ENCODE results near the gene CCDC141.

Gene CCDC141

DNA sequence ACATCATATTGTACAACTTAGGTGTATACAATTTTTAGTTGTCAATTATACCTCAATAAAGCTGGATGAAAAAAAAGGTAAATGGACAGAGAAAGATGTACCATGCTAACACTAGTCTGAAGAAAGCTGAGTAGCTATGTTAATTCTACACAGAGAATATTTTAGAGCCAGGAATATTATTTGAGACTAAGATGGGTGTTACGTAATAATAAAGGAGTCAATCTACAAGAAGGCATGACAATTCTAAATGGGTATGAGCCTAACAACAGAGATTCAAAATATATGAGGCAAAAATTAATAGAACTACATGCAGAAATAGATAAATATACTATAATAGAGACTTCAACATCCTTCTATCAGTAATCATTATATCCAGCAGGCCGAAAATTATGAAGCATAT lies 69.1 kb downstream of the CCDC141 start:
- DNase-seq (ENCODE audit: low read depth in 2 of 2): no peak

DNA sequence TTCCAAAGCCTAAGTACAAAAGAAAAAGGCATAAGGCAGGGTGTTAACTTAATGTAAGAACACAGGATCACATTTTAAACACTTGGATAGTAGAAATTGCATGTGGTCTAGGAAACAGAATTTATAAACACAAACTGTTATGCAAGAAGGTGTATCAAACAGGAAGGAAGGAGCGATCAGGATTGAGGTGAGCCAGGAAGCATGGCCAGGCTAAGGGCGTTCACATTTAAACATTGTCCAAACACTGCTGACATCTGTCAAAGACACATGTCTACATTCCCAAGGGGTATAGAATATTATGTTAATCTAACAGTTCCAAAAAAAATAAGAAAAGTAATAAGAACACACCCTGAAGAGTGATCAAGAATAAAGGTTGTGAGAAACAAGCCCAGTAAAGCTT lies 71.3 kb downstream of the CCDC141 start:
- no peak for DNase-seq (ENCODE audit: low read depth in 2 of 2)

DNA sequence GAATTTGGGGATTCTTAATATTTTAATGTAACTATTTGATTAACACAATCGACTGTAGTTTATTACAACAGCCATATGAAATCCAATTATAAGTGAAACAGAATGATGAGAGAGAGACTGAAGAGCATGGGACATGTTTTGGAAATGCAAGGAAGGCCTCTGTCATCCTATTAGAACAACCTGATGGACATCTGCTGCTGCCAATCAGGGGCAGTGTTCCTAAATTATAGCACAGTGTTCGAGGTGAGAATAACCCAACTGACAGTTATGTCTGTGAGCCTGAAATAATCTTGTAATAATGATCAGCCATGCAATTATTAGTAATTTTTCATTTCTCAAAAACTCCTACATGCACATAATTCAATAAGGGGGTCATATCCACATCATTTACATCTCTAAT lies 73.6 kb downstream of the CCDC141 start:
- no peak for DNase-seq (ENCODE audit: low read depth in 2 of 2)

DNA sequence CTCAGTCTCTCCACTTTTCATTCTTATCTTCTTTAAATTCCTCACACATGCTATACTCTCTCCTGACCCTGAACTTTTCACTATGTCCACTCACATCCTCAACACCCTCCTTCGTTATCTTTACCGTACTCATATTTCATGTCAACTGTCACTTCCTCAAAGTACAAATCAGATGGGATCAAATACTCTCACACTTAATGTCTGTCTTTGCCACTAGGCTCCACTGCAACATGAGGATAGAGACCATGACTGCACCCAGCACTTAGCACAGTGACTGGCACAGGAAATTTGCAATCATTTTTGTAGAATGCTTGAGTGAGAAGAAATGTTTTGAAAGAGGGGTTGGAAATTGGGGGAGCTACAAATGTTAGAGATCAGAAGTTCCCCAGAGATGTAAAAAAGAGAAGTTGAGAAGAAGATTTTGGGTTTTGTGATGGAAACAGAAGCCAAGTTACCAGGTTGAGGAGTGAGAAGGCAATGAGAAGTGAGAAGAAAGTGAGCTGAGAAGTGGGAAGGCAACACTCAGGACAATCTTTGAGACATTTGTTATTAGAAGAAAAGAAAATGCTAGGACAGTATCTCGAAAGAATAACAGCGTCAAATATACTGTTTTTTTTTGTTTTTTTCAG lies 87.0 kb downstream of the CCDC141 start:
- no peak for DNase-seq (ENCODE audit: low read depth in 2 of 2)

DNA sequence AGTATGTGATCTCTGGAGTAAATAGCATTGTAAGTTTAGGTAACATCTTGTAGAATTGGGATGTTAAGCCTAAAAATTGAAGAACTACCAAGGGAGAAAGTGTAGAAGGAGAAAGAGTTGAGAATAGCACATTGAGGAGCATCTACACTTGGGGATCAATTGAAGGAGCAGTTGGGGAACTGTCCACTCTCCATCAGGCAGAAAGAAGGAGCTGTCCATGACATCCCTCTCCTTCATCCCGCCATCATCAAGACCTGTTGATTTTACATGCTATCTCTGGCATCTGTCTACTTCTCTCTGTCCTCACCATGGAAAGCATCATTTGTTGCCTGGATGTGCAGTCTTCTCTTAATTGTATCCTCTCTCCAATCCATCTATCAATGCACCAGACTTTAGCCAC lies 87.8 kb downstream of the CCDC141 start:
- no peak for DNase-seq (ENCODE audit: low read depth in 2 of 2)

DNA sequence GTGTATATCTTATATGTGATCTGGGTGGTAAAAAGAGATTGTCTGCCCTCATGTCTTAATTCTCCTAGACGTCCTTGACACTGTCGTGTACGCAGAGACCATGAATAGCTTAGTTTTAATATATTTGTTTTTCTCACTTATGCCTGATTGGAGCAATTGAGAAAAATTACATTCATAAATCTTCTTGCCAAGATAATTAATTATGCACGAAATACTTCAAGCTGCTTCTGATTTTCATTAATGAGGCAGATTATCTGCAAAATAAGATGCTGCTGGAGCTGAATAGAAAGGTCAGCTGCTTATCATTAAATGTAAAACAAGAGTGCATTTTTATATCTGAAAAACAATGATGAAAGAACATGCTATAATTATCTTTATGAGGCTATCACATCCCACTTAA lies 95.9 kb downstream of the CCDC141 start:
- no peak for DNase-seq (ENCODE audit: low read depth in 2 of 2)

DNA sequence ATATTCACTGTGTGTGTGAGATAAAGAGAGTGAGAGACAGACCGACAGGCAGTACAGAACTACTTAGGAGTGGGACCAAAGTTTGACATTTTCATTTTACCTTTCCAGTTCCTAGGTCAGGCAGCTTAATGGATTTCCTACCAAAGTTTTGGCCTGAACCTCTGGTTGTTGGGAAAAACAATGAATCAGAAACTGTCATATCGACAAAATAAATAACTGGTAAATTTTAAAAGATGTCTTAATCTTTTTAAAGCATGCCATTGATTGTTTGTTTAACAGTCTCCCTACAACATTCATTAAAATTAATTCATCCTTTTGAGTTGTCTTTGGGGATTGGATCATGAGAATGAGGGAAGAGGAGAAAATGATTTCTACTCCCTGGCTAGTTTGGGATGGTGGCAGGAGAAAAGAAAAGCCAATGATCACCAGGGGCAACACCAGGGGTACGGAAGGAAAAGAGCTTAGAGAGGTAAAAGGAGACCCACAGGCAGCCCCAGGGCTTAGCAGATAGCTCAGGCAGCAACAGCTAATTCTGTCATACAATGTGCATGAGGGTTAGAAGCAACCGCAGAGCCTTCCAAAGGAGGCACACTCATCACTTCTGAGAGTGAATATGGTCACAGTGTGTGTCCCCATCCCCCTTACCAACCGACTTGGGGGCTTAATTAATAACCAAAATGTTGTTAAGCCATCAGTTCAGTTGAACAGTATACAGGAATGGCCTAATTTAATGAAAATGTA lies 98.5 kb downstream of the CCDC141 start:
- no peak for DNase-seq (ENCODE audit: low read depth in 2 of 2)

DNA sequence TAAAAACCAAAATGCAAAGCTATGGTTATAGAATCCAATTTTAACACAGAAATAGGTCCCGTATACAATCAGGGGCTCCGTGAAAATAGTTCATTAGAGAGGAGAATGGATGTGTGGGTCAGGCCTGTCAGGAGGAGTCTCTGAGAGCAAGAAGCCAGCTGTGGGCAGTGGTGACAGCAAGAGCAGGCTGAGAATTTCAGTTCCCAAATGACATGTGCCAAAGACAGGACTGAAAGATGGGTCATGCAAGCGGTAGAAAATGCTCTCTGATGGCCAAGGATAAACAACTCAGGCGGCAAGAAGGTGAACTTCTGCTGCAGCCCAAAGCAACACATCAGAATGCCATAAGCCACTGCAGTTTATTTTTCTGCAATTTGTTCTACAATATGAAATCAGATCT lies 100.4 kb downstream of the CCDC141 start:
- DNase-seq (ENCODE audit: low read depth in 2 of 2): no peak

DNA sequence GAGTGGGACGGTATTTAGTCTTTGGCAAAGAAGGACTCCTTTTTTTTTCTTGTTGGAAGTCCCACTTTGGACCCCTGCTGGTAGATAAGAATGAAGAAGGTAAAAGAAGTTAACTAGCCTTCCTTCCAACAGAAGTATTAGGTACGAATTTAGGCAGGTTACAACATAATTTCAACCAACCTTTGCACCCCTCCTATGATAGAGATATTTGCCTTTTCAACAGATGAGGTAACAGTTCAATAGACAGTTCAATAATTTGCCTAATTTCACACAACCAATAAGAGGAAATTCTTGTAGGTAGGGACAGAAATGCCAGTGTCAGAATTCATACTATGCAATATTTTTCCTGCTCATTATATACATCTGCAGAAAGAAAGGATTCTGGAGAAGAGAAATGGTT lies 100.8 kb downstream of the CCDC141 start:
- DNase-seq (ENCODE audit: low read depth in 2 of 2): no peak

DNA sequence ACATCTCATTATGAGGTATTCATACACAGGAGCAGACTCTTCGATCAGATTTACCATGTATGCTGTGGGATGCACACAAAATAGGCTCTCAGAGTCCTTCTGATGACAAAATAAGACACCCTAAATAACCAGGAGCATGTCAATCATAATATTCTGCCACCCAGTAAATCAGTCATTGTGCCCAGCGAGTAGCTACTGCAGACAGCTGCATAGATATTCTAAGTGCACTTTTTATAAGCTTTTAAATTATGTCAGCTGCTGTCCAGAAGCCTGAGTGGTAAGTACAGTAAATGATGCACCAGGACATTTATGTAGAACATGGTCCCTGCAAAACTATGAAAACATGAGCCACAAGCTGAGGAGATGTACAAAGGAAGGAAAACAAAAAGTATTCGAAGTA lies 102.9 kb downstream of the CCDC141 start:
- no peak for DNase-seq (ENCODE audit: low read depth in 2 of 2)

DNA sequence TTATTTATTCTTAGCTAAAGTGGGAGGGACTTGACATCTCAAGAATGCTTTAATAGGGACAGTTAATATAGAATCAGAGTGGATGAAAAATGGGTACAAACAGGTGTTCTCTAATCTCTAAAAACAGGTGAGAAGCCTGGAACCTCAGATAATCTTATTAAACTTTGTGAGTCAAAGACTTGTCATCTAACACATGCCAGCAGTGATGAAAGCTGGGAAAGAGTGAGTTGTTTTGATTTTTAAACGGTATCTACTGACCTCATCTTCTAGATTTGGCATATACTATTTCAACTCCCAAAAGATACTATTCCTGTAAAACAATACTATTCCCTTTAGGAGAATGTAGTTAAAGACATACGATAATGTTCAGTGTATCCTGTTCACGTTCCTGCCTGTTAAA lies 103.4 kb downstream of the CCDC141 start:
- no peak for DNase-seq (ENCODE audit: low read depth in 2 of 2)

DNA sequence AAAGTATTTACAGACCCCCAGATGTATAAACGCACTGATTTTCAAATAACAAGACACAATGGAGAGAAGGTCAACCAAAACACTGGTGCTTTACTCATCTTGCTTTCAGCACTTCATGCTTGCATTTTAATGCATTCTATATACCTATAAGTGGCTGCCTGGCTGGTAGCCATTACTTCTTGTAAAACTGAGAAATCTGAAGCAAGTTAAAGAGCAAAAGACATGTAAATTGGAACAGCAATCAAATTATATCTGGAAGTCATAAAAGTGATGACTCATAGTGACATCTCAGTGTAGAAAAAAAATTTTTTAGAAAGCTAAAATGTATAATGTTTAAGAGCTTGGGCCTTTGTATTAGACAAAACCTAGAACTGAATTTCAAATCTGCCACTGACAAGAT lies 106.2 kb downstream of the CCDC141 start:
- no peak for DNase-seq (ENCODE audit: low read depth in 2 of 2)

DNA sequence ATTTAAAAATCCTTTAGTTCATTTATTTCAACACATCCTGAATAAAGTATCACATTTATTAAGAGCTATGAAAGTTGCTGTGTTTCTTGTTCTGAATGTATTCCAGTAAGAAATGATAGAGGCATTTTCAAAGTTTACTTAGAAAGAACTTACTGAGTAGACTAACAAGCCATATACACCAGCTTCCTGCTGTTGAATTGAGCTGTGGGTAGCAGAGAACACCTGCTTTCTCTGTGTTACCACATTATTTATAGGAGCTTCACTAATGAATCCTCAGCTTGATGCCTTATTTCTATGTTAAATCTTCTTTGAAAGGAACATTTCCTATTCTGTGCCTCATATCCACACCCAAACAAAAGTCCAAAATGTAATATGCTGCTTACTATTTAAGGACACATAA lies 115.4 kb downstream of the CCDC141 start:
- DNase-seq (ENCODE audit: low read depth in 2 of 2): no peak

DNA sequence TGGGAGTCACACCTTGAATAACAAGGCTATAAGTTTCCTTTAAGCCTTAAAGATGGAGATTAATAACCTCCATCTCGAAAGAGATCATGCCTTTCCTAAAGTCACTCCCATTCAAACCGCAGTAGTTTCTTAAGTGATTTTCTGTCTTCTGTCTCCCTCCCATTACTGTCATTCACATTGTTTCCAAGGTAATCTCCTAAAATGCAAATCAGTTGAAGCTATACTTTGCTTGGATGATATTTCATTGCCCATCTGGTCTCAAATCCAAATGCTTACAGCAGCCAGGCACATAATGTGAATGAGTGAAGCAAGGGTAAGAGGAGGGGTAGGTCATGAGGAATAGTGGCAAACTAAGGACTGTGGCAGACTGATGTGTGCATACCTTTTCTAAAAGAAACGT lies 116.4 kb downstream of the CCDC141 start:
- DNase-seq (ENCODE audit: low read depth in 2 of 2): no peak

DNA sequence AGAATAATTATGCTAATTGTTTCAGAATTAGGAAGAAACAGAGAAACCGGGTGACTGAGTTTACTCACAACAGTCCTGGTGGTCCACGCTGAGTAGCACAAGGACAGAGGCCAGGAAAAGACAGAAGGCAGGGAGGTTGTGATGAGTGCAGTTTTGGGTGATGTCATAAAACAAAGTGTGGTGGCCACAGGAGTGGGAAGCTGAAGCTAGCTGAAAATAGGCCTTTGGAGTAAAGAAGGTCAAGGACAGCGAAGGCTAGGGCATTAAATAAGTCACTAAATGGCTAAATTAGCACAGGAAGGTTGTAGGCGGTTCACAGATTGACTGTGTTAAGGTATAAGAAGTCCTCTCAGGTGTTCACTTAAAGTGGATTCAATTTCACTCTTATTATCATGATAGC lies 121.9 kb downstream of the CCDC141 start:
- DNase-seq (ENCODE audit: low read depth in 2 of 2): no peak

DNA sequence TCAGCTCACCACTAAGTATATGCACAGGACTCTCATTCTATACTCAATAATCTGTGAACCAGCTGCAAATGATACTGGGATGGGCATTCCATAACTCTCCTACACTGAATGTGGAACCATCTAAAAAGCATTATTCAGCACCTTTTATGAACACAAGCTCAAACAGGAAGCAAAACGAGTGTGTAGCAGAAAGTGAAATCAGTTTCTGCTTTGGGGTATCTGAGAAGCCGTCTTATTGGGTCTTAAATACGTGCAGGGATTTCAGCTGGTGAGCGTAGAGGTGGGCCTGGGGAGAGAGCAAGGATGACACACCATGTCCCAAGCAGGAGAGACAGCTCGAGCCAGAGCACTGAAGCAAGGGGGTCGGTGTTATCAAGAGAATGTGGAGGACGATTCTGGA lies 122.8 kb downstream of the CCDC141 start:
- DNase-seq (ENCODE audit: low read depth in 2 of 2): no peak

DNA sequence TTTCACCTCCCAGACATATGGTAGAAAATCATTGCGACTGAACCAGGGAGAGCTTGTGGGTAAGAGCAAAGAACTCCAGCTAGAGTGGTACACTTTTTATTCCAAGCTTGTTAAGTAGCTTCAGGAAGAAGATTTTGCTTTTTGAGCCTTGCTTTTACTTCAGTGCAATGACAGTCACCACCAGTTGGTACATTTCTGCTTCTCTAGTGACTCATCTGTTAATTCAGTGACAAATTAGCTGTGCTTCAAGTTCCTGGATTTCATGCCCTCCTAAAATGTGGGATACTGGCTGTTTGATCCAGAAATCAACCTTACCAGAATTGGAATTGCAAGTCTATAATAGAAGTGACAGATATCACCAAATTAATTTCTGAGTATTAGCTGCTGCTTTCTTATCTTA lies 125.1 kb downstream of the CCDC141 start:
- DNase-seq (ENCODE audit: low read depth in 2 of 2): no peak

DNA sequence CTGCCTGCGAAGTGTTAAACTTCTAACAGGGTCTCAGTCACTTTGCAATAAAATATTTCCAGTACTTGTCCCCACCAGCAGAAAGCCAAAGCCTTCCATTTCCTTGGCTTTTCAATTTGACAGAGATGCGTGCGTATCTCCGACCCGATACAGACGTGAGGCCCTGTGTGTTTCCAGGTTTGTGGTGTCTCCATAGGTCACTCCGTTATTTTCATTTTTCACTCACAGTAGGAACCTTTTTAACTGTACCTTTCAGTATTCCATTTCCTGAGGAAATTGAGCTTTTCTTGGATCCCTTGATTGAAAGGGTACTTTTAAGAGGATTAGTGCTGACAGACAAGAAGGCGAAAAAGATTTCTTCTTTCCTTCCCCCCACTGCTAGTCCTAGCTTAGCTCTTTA lies 126.4 kb downstream of the CCDC141 start:
- no peak for DNase-seq (ENCODE audit: low read depth in 2 of 2)

DNA sequence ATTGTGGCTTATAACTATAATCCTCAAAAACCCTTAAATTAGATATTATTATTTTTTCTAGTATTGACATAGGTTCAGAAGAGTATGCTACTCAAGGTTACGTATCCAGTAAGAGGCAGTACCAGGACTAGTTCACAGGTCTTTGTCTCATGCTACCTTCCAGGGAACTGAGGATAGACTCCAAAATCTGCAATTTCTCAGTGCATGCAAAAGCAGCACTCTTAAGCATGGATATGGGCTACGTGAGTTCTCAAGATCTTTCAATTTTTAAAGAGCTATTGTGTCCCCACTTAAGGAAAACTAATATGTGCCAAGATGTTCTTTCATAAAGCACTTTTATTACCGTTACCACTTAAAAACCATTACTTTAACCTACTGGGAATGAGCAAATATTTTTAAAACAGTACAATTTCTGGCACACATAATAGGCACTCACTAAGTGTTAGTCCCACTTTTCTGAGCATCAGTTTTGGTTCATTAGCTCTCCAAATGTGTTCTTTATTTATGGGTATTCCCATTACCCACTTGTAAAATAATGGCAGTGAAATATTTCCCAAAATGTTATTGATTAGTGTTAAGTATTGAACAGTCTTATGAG lies 128.9 kb downstream of the CCDC141 start:
- no peak for DNase-seq (ENCODE audit: low read depth in 2 of 2)

DNA sequence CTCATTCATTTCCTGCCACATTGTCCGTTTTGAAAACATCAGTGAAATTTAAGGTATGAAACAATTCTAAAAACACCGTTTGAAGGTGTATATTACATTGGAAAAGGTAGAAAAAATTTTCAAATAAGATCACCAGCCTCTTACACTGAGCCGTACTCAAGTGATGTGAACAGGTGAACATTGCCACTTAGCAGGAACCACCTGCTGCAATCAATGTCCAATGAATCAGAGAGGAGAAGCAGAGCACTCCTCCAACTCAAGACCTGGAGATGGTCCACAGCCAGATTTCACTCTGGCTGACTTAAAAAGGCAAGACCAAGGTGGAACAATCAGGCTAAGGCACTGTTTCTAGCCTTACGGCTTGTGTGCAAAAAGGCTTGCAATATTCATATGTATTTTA lies 132.4 kb downstream of the CCDC141 start:
- DNase-seq (ENCODE audit: low read depth in 2 of 2): no peak

DNA sequence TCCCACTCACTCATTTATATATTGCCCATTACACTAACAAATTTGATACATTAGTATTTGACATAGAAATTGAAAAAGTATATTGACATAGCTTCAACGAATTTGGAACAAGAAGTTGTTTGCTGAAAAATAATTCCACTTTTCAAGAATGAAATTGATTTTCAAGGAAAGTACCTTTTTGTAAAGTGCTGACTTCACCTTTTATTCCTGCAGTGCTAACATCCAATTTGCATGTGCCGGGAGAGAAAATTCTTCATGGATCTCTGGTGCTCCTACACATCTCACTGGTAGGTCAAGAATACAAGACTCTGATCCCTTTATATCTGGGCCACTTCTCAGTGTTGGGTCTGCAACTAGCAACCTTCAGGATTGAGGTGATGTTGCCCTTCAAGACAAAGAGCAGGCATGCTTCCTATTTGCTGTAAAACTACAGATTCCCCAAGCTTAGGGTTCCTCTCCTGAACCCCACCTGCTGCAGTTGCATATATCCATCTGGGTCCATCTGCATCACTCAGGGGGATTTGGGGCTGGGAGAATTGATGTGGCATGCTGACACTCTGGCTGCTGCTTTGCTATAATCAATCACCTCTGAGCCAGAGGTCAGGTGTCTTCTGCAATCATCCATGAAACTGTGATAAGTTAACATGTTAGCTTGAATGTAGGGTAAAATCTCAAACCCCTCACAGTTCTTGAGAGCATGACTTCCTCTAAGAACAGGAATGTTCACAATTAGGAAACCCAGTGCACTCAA lies 134.3 kb downstream of the CCDC141 start:
- no peak for DNase-seq (ENCODE audit: low read depth in 2 of 2)

DNA sequence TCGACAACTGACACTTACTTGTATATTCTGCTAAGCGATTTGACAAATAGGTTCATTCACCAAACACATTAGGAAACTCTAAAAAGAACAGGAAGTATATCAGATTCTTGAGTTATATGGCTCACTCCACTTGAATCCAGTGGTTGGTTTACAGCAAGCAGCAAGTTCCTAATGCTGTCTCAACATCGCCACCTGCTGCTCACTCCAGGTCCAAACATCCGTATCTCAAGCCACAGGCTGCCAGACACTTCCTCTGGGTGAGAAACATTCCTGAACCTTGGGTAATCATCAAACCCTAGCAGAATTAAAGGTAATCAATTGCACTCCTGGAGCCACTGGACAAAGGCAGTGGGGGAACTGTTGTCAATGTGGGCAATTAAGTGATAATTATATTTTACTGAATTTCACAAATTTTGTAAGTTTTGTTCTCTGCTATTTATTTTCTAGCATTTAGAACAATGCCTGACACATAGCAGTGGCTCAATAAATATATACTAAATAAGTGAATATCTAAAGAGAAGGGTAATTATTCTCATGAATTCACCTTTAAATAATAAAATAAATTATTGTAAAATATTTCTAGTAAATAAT lies 135.6 kb downstream of the CCDC141 start:
- DNase-seq (ENCODE audit: low read depth in 2 of 2): peak; percentile 46 to 62
